D721Med (cell line): ENCODE data around the gene FPR2.
"Not testable (repeated sequence)": the region's sequence is repeated elsewhere in the genome, so short reads cannot be mapped to it uniquely, and the experiment has no call there.

ENCODE experiments used
- DNase-seq: peaks from one replicate; pipeline ENCODE4 v3.0.0; 2011; ENCODE audit warnings: low spot score; ENCODE audit not compliant: insufficient read length
- FAIRE-seq: peaks from 2 replicates; lab custom pipeline; 2011; peaks lifted over from hg19 to GRCh38; lab: Jason Lieb, UNC
- CTCF ChIP-seq: IDR thresholded peaks from 2 replicates; pipeline ENCODE4 v1.5.1; 2012; ENCODE audit warnings: mild to moderate bottlenecking, control low read depth; ENCODE audit not compliant: insufficient read depth; ENCODE audit errors: missing control alignments

Gene FPR2

GRCh38 chr19:51799774-51800472 lies 38.9 kb downstream of the FPR2 start:
- TF ChIP-seq CTCF, result no peak
- no peak for DNase-seq
- FAIRE-seq, result no peak

GRCh38 chr19:51800473-51801244 lies 39.7 kb downstream of the FPR2 start:
- DNase-seq (no peak), FAIRE-seq (no peak)
- no peak for TF ChIP-seq CTCF

DNA sequence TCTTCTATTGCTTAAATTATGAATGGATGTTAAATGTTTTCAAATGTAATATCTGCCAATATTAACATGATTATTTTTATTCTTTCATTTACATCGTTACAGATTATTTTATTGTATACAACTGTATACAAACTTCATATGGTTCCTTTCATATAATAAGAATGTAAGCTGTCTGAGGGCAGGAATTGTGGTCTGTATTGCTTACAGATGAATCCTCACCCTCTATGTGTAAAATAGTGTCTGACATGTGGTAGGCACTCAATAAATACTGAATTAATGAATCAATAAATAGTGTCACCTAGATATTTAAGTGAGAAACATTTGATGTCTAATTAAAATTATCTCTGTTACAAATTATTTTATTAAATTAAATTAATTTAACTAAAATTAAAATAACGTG lies 41.8 kb downstream of the FPR2 start:
- FAIRE-seq, result no peak
- TF ChIP-seq CTCF, result no peak
- no peak for DNase-seq

DNA sequence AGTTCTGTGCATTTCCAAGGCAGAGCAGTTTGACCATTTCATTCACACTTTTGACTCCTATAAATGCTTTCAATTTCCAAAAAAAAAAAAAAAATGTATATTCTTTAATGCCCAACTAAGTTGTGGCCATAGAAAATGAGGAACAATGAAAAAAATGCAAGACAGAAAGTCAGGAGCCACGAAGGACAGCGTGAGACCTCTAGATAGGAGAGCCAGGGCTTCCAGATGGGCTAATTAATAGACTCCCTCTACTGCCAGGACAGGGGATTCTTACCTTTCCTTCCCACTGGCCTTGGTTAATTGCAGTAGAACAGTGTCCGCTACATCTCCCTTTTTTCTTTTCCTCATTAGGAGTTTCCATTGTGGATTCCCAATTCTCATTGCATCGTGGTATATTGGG lies 42.5 kb downstream of the FPR2 start:
- no peak for TF ChIP-seq CTCF

DNA sequence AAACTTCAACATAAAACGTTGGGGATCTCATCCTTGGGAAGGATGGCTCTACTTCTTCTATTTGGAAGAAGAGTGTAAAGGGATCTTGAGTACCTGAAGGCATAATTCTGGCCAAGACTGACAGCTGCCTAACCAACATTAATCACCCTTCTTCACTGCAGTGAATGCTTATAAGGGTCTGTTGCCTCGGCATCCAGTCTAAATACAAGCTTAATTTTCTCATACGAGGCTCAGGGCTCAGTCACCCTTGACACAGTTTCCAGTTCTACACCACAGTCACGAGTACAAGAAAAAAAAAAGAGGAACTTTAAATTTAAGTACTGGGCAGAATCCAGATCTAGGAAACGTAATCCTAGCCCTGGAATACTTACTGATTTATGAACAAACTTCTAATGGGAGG lies 43.0 kb downstream of the FPR2 start:
- no peak for DNase-seq
- TF ChIP-seq CTCF, result no peak
- FAIRE-seq, result no peak

More for the DNA sequence above, 42.5 kb downstream of the FPR2 start:
- DNase-seq, result no peak
- FAIRE-seq, result no peak

DNA sequence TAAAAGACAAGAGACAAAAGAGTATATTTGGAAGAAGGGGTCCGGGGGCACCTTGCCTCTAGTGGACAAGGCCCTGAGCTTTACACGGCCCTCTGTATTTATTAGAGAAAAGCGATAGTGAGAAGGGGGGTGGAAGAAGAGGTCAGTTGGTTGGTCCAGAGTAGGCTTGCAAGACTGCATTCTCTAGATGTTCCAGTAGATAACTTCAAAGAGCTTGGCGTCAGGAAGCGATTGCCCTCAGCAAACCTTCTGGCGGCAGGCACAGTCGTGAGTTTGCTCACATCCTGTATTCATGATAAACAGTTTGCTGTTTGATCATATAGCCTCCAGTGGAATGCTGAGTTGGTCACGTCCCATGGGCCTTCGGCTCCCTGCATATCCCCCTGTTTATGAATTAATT lies 43.8 kb downstream of the FPR2 start:
- FAIRE-seq, result not testable (repeated sequence)

DNA sequence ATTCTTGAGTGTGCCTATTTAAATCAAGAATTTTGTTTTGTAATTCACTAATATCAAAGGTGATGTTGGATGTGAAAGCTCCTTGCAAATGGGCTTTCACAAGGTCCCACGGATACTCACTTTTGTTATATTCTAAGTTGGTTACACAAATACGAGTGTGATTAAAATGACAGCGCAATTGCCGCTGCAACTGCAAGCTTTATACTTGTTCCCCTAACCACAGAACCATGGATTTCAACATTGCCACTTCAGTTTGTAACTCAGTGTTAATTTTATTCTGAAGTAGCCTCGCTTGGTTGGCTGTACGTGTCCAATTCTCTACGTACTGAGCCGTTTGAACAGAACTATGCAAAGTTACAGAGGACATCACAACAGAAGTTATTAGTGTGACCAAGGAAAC lies 44.4 kb downstream of the FPR2 start:
- DNase-seq, FAIRE-seq: not testable (repeated sequence)

More for the DNA sequence above, 43.8 kb downstream of the FPR2 start:
- DNase-seq, result not testable (repeated sequence)

DNA sequence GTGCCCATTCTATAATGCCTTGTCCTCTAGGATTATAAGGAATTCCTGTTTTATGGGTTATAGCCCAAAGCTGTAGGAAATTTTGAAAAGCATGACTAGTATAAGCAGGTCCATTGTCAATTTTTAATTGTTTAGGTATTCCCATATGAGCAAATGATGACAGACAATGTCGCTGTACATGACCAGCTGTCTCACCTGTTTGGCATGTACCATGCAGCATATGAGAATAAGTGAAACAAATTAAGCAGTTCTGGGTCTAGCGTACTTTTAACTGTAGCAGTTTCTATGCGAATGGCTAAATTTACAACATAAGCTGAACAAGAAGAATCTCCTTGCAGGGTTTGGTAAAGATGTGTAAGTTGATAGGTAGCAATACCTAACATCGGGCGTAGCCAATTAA lies 45.6 kb downstream of the FPR2 start:
- not testable (repeated sequence) for FAIRE-seq

More for the DNA sequence above, 45.6 kb downstream of the FPR2 start:
- DNase-seq, result not testable (repeated sequence)
